Stimulated activated CD8-positive, alpha-beta memory T cell treated with anti-CD3 and anti-CD28 coated beads, Interleukin-4, amount 100 ng/mL, for 48 hours (primary cell): ENCODE measurements around the gene SRPX.

ENCODE experiments used
- DNase-seq: peaks from one replicate; pipeline ENCODE4 v3.0.0-alpha.2; 2020

The SRPX gene

GRCh38 chrX:38220415-38221390 lies at the start of gene SRPX:
TSS of gene SRPX (minus strand) at chrX:38220871. CDS start at chrX:38220792, 79 bp downstream.
- no peak for DNase-seq

GRCh38 chrX:38268011-38268410 lies 47.3 kb upstream of the SRPX start:
- no peak for DNase-seq

- DNase-seq = no peak
These were observed 42.3 kb upstream of the SRPX start for GRCh38 chrX:38262715-38263620.

GRCh38 chrX:38260231-38260630 lies 39.6 kb upstream of the SRPX start:
- DNase-seq = no peak

GRCh38 chrX:38256019-38256418 lies 35.3 kb upstream of the SRPX start:
- DNase-seq = no peak

GRCh38 chrX:38249965-38250364 lies 29.3 kb upstream of the SRPX start:
- no peak for DNase-seq

- no peak for DNase-seq
These were observed 26.4 kb upstream of the SRPX start for GRCh38 chrX:38247051-38247450.

- DNase-seq = no peak
These were observed 19.9 kb upstream of the SRPX start for GRCh38 chrX:38240541-38240940.

GRCh38 chrX:38236901-38237615 lies 16.4 kb upstream of the SRPX start:
- no peak for DNase-seq

- DNase-seq = no peak
These were observed 13.4 kb upstream of the SRPX start for GRCh38 chrX:38233891-38234667.

- DNase-seq = no peak
These were observed 11.5 kb upstream of the SRPX start for GRCh38 chrX:38232079-38232686.

GRCh38 chrX:38225093-38225492 lies 4.4 kb upstream of the SRPX start:
- no peak for DNase-seq

- DNase-seq = no peak
These were observed 3.5 kb upstream of the SRPX start for GRCh38 chrX:38224160-38224559.

- no peak for DNase-seq
These were observed 789 bp upstream of the SRPX start for GRCh38 chrX:38221391-38221929.

- DNase-seq = peak; percentile 28
These were observed 652 bp downstream of the SRPX start for GRCh38 chrX:38220024-38220414.

GRCh38 chrX:38216642-38217041 lies 4.0 kb downstream of the SRPX start:
- DNase-seq = no peak

GRCh38 chrX:38214551-38215531 lies 5.8 kb downstream of the SRPX start:
- no peak for DNase-seq

- DNase-seq = no peak
These were observed 6.6 kb downstream of the SRPX start for GRCh38 chrX:38214044-38214443.

- DNase-seq = no peak
These were observed 8.6 kb downstream of the SRPX start for GRCh38 chrX:38211891-38212635.
